Fibroblast of skin of right quadriceps (primary cell): ENCODE data around the gene HSP90AB1.
A peak's percentile ranks its signal among the peaks of the same experiment; 100 is the strongest.
"Not testable (repeated sequence)": the region's sequence is repeated elsewhere in the genome, so short reads cannot be mapped to it uniquely, and the experiment has no call there.

Experiments used
- DNase-seq: peaks from one replicate; pipeline ENCODE4 v3.0.0-alpha.2; 2013

Gene HSP90AB1

DNA sequence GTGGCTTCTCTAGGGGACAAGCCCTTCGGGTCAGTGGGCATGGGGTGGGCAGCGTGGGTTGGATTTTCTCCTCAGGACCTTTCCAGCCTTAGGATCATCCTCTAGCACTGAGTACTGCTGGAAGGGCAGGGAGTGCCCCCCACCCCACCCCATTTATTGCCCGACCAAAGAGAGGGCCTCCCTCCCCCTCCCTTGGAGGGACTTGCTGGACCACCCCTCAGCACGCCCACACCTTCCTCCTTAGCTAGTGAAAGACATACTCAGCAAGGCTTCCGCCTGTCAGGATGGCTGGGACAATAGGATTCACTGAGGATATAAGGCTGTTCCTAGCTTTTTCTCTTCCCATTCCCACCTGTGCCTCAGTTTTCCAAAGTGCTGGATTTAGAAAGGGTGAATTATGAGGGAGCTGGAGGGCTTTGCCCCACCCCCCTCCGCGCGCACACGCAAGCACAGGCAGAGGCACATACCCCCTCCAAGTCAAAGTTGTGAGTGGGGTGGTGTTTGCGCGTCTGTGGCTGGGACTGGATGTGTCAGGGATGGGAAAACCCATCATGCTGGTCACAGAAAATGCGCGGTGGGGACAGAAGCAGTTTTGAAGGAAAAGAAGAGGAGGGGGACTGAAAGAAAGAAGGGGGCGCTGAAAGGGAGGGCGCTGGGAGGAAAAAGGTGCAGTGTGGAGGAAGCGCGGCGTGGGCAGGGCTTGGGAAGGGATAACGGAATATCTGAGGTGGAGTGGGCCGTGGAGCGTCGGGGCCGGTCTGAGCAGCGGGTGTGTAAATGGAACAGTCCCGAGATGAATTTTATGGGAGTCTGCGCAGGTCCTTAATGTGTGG lies 24.2 kb upstream of the HSP90AB1 start:
- DNase-seq = no peak

GRCh38 chr6:44223319-44224028 lies 23.4 kb upstream of the HSP90AB1 start, which contains the start of gene SLC29A1:
TSS of gene SLC29A1 (plus strand) at chr6:44223595. CDS start at chr6:44227314, 3,719 bp downstream.
- peak; percentile 48 for DNase-seq

- peak; percentile 14 for DNase-seq
These were observed 22.6 kb upstream of the HSP90AB1 start for GRCh38 chr6:44224029-44224964.

- no peak for DNase-seq
These were observed 22.0 kb upstream of the HSP90AB1 start for GRCh38 chr6:44224965-44225305.

DNA sequence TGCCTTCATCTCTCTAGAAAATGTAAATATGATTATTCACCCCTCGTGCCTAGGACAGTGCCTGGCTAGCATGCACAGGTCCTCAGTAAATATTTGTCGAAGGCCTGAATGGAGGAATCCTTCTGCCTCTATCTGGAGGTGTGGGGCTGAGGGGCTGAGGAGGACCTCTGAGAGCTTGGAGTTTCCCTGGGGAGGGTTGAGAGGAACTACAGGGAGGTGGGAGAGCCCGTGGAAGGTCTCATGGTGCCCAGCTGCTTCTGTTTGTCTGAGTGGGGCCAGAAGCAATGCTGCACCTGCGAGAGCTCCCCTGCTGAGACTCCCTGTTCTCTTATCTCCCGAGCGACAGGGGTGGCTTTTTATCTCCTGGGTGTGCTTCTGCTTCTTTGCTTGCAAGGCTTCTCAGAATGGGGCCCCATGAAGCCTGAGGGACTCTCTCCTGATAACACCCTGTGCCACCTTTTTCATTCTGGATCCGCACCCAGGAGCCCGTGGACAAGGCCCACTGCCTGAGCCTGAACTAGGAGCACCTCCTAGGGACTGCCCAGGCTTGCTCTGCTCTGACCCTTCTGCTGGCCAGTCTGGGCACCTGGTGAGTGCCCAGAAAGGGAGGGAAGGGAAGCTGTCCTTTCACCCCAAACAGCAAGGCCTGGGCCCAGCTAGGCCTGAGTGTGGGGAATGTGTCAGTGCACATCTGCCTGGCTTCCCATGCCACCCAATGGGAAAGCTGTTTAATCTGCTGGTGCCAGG lies 21.1 kb upstream of the HSP90AB1 start:
- DNase-seq = no peak

- no peak for DNase-seq
These were observed 20.3 kb upstream of the HSP90AB1 start for GRCh38 chr6:44226368-44227147.

DNA sequence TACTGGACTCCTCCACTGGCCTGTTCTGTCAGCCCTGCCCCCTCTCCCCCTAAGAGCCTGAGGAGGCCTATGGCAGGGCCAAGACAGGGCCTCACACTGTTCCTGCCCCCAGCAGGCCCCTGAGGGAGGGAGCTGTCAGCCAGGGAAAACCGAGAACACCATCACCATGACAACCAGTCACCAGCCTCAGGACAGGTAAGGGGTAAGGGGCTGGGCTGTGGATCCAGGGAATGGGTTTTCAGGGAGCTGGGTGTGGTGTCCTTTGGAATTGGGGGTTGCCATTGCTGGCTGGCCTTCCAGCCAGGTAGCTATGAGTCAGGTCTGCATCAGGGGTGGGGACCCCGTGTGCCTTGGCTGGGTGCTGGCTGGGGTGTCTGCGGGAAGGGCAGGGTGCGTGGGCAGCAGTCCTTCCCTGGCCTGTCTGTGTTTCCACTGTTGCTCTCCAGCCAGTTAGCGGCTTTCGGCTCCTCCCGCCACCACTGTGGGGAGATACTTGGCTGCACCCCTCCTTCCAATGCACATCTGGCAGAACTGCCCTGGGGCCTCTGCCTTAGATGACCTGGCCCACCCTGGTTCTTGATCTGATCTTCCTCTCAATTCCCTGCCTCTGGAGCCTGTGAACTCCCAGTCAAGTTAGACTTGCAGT lies 19.6 kb upstream of the HSP90AB1 start:
- DNase-seq = no peak

- no peak for DNase-seq
These were observed 18.9 kb upstream of the HSP90AB1 start for GRCh38 chr6:44228031-44228430.

DNA sequence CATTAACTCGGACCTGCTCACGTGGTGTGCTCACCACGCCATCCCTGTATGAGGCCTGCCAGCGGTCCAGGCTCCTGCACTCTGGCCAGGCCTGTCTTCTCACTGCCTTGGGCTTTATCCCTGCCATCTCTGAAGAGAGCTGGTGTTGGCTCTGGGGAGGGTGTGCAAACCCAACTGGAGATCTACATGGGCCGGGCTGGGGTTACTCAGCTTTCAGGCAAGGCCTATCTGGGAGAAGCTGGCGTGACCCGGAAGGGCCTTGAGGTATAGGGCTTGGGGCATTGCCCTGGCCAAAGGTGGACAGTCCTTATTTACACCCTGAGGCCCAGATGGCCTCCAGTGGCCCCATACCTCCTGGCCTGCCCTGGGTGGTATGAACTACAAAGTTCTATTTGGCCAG lies 18.5 kb upstream of the HSP90AB1 start:
- no peak for DNase-seq

- no peak for DNase-seq
These were observed 18.1 kb upstream of the HSP90AB1 start for GRCh38 chr6:44228836-44229235.

DNA sequence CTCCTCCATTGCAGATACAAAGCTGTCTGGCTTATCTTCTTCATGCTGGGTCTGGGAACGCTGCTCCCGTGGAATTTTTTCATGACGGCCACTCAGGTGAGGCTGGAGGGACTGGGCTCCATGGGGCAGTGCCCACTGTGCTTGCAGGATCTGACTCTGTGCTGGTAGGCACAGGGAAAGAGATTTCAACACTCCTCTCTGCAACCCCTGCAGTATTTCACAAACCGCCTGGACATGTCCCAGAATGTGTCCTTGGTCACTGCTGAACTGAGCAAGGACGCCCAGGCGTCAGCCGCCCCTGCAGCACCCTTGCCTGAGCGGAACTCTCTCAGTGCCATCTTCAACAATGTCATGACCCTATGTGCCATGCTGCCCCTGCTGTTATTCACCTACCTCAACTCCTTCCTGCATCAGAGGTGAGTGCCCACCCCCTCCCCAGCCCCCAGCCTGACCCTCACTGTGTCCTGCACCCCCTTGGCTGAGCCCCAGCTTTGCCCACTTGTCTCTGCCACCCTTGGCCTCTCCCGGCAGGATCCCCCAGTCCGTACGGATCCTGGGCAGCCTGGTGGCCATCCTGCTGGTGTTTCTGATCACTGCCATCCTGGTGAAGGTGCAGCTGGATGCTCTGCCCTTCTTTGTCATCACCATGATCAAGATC lies 17.4 kb upstream of the HSP90AB1 start:
- no peak for DNase-seq

DNA sequence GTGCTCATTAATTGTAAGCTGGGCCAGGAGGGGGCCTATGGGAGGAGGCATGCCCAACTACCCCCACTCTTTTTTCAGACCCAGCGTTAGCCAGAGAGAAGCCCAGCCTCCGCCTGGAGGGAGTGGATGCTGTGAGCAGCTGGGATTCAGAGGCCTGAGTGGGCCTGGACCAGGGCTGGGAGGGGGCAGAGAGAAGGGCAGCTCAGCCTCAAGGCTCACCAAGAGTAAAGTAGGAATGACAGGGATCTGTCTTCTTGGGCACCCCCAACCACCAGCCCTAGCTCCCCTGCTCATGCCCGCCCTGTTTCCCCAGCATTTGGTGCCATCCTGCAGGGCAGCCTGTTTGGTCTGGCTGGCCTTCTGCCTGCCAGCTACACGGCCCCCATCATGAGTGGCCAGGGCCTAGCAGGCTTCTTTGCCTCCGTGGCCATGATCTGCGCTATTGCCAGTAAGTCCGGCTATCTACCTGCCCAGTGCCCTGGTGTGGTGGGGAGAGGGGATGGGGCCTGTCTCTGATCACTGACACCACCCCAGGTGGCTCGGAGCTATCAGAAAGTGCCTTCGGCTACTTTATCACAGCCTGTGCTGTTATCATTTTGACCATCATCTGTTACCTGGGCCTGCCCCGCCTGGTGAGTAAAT lies 16.7 kb upstream of the HSP90AB1 start:
- DNase-seq = no peak

GRCh38 chr6:44231426-44231825 lies 15.5 kb upstream of the HSP90AB1 start:
- not testable (repeated sequence) for DNase-seq

- DNase-seq = no peak
These were observed 14.0 kb upstream of the HSP90AB1 start for GRCh38 chr6:44232676-44233566.

GRCh38 chr6:44233567-44234100 lies 13.3 kb upstream of the HSP90AB1 start:
- DNase-seq = no peak

- peak; percentile 72 for DNase-seq
These were observed 12.5 kb upstream of the HSP90AB1 start for GRCh38 chr6:44234101-44235025.

DNA sequence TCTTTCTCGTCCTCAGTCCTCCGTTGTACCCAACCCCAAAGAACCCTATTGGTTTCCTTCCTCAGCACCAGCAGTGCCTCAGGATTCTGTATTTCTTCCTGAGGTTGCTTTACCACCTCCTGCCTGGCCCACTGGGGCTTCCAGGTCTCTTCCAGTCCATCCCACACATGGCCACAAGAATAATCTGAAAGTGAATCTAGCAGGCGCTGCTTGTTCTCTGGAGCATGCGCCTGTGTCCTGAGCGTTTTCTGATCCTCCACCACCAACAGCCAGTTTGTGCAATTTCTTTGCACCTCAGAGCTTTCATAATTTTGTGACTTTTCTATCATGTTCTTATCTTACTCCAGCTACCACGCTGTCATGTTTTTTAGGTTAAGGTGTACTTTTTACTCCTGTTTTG lies 11.6 kb upstream of the HSP90AB1 start:
- no peak for DNase-seq
